RPMI8226 (cell line): ENCODE measurements around the gene ST7.
A peak's percentile ranks its signal among the peaks of the same experiment; 100 is the strongest.
"Not testable (repeated sequence)": the region's sequence is repeated elsewhere in the genome, so short reads cannot be mapped to it uniquely, and the experiment has no call there.

Source experiments
- DNase-seq: peaks from one replicate; pipeline ENCODE4 v3.0.0-alpha.2; 2015

The ST7 gene

GRCh38 chr7:117010375-117011133, 57.3 kb downstream of the ST7 start:
- no peak for DNase-seq

- peak; percentile 17 for DNase-seq
These were observed 58.3 kb downstream of the ST7 start for GRCh38 chr7:117011419-117012260.

DNA sequence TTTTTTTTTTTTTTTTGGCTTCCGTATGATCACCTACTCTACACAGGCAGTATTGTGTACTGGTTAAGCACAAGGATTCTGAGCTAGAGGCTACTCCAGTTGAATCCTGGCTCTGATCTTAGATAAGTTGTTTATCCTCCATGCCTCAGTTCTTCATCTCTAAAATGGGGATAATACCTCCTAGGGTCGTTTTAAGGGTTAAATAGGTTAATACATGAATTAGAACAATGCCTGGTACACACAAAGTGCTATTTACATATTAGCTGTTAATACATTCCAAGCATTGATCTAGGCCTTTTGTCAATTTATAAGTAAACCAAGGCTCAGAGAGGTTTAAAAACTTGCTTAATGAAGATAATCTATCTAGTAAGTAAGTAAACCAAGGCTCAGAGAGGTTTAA, 59.0 kb downstream of the ST7 start:
- no peak for DNase-seq

DNA sequence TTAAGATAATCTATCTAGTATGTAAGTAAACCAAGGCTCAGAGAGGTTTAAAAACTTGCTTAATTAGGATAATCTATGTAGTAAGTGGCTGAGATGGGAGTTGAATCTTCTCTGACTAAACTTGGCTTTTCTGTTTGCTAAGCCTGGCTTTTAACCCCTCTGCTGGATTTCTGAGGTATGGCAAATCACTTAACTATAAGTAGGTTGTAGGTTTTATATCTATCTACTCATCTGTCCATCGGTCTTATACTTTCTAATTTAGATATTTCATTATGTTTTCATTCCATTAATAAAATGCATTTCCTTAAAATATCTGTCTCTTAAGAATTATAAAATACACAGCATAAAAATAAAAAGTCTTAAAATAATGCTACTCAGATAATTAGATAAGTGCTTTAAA, 59.4 kb downstream of the ST7 start:
- DNase-seq = peak; percentile 39

DNA sequence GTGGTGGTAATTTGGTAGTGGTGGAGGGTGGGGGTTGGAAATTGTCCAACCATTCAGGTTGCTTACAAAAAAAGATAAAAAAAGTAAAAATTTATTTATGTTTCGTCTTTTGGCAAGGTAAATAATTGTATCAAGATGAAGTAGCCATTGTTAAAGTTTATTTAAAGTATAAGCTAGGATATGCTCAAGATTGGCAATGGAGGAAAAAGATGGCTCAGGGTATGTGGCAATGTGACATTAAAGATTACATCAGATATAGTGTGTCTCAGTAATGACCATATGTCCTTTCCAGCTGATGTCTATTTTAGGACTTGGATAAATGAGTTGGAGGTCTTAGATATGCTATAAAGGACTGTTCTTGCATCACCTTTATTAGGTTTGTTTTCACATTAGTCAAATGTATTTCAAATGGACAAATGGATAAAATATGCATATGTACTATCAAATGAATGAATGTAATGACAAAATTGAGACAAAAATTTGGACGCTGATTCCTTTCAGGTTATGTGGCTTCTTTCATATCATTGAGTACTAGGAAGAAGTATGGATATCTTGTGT, 60.9 kb downstream of the ST7 start:
- no peak for DNase-seq

GRCh38 chr7:117014673-117015133, 61.4 kb downstream of the ST7 start:
- no peak for DNase-seq

DNA sequence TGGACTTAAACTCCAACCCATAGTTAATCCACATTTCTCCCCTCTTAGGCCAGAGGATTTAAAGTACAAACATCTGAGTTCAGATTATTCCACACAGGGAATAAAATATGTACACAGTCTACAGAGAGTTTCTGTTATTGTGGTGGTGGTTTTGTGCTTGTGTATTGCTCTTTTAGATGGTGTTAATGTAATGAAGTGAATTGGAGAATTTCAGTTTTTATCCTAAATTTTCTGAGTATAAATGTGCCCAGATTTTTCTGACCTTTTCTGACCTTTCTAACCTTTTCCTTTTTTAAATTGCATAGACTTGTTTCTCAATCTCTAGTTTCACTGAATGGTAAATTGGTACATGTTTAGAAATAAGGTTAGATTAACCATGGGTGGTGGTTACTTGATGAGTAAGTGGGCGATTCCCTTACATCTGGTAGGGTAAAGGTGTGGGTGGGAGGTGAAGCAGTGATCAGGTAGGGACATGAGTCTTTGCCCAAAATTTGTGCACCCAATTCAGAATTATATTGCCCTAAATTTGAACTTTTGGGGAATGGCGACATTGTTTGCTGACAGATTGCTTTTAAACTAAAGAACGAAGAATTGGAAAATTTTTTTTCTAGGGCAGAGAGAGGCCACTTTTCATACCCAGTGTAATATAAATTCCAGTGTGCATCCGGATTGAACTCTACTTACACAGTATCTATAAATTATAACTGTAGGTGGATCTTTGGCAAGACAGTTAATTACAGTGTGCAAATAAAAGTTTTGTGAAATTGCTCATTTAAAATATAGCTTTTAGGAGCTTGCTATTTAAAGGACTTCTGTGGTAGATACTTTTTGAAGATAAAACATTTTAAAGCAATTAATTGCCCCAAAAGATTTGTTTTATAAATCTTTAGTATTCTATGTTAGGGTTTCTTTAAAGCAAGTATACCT, 62.2 kb downstream of the ST7 start:
- DNase-seq = no peak

- DNase-seq = no peak
These were observed 63.7 kb downstream of the ST7 start for GRCh38 chr7:117017017-117017451.

GRCh38 chr7:117017702-117018266, 64.5 kb downstream of the ST7 start:
- DNase-seq = no peak

GRCh38 chr7:117018713-117019112, 65.4 kb downstream of the ST7 start:
- DNase-seq = no peak

DNA sequence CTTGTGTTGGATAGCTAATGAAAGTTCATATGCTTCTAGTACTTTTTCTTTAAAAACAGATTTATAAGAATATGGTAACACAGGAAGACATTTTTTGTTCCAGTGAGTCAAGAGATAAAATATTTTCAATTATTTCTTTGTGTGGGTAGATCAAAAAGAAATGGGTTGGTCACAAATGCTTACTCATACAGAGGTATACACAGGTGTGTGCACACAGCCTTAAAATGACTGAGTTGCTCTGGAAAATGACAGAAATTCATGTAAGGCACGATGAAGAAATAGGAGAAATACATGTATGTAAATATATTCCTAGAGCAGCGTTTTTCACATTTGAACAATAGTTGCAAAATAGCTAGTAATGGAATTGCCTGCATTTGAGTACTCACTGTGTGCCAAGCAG, 66.0 kb downstream of the ST7 start:
- DNase-seq = no peak

GRCh38 chr7:117019786-117020590, 66.7 kb downstream of the ST7 start:
- DNase-seq = no peak

GRCh38 chr7:117020591-117020973, 67.3 kb downstream of the ST7 start:
- DNase-seq = no peak

DNA sequence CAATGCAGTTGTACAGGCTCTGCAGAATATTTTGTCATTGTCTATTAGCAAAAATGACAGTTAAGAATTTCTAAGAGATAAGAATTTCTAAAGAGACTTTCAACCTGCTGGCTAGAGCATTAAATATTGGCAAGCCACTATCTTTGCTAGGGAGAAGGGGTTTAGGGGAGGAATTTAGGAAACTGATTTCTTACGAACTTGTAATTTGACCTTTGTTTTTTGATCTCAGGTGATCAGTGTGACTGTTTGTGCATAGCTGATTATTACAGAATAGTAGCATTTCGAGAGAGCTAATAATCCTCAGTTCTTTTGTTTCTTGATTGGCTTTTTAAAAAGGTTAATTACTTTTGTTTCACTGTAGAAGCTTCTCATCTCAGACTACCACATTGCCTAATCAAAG, 68.1 kb downstream of the ST7 start:
- DNase-seq = no peak

DNA sequence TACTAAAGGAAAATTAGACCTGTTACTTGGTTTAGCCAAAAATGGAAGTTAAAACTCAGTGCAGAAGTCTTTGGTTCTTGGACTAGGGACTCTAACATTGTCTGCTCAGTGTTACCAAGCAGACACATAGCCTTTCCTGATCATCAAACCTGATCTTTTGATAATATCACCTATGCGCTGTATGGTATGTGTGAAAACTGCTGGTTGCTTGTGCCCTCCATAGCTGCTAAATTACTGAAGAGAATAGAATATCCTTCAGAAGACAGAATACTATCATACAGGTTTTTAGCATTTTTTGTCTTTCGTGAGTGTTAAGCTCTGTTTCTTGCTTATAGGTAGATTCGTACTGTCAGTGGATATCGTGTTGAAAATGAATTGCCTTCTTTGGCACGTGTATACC, 68.7 kb downstream of the ST7 start:
- no peak for DNase-seq

- DNase-seq = no peak
These were observed 70.1 kb downstream of the ST7 start for GRCh38 chr7:117023325-117023854.

- no peak for DNase-seq
These were observed 71.5 kb downstream of the ST7 start for GRCh38 chr7:117024811-117025210.

DNA sequence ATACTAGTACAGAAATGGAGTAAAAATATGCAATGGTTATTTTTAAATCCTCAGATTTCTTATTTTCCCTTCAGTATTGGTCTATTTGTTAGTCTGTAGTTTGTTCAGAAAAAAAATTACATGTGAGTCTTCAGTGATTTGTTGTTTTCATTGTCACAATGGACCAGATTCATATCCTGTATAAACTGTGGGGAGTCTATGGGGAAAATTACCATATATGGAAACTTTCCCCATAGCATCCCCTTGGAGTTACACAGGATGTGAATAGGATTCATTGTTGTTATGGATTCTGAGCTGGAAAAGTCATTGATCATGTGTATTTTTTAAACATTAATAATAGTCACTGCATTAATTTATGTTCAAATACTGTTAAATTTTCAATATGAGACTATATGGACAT, 72.6 kb downstream of the ST7 start:
- DNase-seq = no peak

GRCh38 chr7:117030346-117030745, 77.0 kb downstream of the ST7 start:
- DNase-seq = not testable (repeated sequence)

GRCh38 chr7:117030793-117031192, 77.5 kb downstream of the ST7 start:
- not testable (repeated sequence) for DNase-seq

DNA sequence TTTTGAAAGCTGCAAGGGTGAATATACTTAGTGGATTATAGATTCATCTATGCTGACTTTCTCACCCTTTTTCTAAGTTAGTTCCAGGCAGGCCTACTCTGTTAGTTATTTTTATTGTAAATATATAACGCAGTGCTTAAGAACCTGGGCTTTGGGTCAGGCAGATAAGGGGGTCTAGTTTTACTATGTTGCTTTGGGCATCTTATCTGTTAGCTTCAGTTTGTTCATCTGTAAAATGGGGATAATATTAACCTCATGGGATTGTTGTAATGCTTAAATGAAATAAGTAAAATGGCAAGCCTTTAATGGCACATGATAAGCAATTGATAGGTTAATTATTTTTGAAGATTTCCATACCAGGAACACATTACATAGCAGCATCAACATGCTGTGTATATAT, 79.5 kb downstream of the ST7 start:
- DNase-seq = no peak
